GM18502 (cell line): Measurements from ENCODE around the gene NLE1.

Experiments used
- ATAC-seq: cut with Tn5 transposase; IDR thresholded peaks from one replicate; pipeline ENCODE4 v1.9.1; 2021; ENCODE audit warnings: mild to moderate bottlenecking; ENCODE audit not compliant: unreplicated experiment, poor library complexity

The NLE1 gene

DNA sequence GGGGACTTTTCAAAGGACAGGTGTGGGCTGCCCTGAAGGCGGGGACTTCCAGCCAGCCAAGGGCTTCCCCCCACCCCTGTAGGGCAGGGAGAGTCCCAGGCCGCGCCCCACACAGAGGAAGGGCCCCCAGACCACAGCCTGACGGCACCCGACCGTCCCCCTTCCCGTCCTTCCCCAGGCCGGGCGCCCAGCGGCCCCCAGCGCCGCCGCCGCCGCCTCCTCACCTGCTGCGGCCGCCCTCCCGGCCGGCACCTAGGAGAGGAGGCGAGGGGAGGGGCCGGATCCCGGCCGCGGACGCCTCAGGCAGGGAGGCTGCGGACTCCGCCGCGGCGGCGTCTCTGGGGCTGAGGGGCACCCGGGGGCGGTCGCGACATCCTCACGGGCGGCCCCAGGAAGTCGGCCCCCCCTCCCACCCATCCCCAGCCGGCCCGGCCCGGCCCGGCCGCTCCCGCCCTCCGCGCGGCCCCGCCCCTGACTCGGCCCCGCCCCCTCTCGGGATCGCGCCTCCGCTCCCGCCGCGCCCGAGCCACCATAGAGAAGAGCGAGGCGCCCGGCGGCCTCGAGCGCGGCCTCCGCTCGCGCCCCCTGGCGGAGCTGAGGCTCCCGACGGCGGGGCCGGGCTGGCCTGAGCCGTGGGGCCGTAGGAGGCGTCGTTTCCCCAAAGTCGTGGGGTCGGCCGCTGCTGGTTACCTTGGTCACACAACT lies 53.1 kb downstream of the NLE1 start:
- peak; percentile 68 for ATAC-seq

DNA sequence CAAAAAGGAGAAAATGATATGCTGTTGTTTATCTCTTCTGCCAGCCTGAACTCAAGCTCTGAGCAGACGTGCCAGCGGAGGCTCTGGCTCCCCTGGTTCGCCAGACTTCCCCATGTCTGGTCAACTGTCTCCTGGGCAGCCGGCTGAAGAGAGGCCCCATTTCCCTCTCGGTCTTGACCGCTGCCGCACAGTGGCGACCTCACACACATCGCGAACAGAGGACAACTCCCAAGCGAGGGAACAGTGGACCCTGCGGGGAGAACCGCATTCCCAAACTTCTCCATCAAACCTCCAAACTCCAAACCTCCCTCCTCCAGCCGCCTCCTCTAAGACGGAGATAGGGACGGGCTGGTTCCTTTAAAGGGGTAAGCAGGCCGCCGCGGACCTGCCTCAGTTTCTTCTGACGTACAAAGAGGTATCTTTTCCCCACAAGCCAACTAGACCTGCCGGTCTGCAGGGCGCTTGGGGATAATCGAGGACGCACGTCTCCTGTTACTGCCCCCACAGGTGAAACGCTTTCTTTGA lies 53.7 kb downstream of the NLE1 start:
- ATAC-seq: peak; percentile 9

DNA sequence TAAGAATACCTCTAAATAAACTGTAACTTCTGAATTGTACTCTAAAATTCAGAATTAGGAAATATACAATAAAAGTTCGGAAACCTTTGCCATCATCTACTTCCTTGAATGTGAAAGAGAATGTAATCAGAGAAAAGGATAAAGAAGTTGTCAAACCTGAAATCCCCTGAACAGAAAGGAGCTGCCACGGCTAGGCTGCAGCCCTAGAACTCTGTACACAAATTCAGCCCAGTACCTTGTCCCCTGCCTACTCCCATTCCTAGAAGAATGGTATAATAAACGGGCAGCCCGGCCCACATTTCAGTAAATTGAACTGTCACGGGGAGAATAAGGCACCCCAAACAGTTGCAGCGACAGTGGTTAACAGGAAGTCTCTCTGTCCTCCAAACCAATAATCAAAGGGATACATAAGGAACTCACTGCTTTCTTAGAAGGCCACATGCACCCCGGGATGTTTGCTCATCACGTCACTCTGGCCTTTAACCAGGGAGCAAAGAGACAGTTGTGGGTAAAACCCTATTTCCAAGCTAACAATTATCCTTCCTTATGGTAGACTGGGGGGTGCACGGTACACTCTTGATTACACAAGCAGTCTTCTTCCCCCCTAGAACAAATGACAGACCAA lies 54.3 kb downstream of the NLE1 start:
- peak; percentile 5 for ATAC-seq

DNA sequence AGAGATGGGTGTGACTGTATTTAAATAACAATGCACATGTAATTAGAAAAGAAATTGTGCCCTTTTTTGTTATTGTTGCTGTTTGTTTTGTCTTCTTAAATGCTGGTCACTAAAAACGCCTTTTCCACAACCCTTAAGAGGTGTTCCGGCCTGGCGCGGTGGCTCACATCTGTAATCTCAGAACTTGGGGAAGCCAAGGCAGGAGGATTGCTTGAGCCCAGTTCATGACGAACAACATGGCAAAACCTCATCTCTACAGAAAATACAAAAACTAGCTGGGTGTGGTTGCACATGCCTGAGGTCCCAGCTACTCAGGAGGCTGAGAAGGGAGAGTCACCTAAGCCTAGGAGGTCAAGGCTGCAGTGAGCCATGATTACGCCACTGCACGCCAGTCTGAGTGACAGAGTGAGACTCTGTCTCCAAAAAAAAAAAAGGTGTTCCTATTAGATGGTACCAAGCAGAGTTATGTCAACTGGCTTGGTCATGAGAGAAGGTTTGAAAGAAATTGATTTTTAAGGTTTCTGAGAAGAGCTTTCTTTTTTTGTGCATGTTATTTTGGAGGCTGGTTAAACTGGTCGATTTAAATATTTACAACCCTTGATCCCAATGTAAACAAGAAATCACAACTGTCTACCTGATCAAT lies 55.1 kb downstream of the NLE1 start:
- no peak for ATAC-seq

DNA sequence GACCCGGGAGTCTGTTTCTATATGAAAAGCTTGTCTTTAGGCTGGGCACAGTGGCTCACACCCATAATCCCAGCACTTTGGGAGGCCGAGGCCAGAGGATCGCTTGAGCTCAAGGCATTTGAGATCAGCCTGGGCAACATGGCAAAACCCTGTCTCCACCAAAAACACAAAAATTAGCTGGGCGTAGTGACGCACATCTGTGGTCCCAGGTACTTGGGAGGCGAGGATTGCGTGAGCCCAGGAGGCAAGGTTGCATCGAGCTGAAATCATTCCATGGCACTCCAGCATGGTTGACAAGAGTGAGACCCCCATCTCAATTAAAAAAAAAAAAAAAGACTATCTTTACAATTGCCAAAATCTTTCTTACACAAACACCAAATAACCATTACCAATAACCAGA lies 55.9 kb downstream of the NLE1 start:
- no peak for ATAC-seq

DNA sequence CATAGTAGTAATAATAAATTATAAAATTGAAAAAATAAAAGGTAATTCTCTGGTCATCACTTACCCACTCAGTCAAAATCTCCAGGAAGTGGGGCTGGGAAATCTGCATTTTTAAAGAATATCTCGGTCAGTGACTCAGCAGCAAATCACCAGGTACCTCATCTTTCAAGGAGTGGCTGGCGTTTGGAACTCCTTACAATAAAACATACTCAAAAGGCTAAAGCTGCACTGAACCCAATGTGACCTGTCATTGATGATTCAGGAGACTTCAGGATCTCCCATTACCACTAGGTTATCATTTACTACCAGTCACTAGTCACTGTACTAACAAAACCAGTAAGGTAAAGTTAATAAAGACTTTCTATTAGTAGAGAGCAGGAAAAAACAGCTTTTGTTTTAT lies 57.1 kb downstream of the NLE1 start:
- no peak for ATAC-seq

DNA sequence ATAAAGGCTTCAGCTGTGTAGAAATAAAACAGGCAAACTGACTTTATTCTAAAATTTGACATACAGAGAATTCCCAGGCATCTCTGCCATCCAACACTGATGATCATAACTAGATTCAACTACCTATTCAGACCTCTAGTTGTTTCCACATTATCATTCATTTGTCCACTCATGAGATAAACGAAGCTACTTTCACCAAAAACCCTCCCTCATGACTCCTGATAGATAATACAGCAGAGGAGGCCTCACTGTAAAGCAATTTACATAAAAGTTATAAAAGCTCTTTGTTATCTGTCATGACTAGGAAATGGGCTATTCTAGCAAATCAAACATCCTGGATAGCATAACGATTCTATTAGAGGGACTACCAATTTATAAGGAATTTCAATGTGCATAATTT lies 59.0 kb downstream of the NLE1 start:
- no peak for ATAC-seq

DNA sequence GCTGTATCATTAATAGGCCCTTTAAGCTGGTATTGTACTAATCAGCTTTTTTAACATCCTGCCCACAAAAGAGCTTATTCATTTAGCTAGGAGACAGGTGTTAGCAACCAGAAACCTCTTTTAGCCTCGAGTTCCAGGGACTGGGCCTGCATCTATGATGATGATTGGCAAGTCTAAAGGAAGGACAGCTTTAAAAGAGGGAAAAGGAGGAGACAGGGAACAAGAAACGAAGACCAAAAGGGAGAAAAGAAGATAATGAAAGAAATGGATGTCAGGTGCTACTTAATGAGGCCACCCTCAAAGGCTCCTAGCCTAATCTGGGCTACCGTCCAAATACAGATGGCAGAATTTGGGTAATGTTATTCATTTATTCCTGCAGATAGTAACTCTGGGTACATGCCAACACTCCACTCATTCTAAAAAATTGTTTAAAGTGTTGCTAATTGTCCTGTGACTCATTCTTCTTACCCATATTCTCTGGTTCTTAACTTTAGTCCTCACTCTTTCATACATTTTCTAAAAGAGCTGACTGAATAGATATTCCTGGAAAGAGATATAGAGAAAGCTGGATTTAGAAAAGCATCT lies 59.9 kb downstream of the NLE1 start:
- ATAC-seq: no peak

DNA sequence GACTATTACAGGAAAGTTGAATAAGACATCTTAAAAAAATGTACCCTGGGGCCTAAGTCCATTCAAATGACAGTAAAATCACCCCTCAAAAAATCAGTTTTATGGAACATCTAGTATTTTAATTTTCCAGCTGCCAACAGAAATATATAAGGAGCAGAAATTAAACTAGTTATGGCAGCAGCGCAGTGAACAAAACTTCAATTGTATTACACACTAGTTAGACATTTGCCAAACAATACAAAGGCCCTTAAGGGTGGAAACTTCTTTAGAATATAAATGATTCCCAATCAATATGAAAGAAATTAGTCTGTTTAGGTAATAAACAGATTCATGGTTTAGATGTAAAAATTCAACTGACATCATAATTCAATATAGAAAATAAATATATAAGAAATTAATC lies 60.5 kb downstream of the NLE1 start:
- ATAC-seq: no peak

DNA sequence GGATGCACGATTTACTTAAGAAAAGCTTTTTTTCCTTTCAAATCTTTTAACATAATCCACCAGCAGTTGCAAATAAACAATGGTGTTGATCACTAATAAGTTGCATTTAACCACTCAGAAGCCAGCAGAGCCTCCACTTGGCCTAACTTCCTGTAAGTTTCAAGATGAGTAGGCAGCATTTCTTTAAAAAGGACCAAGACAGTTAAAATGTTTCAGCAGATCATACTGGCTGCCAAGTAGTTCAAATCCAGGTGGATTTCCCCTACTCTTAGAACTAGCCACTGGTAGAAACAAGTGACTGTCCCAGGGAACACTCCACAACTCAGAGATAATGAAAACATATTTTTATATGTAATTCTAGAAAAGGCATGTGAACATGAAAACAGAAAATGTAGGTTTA lies 61.6 kb downstream of the NLE1 start:
- ATAC-seq: peak; percentile 49

DNA sequence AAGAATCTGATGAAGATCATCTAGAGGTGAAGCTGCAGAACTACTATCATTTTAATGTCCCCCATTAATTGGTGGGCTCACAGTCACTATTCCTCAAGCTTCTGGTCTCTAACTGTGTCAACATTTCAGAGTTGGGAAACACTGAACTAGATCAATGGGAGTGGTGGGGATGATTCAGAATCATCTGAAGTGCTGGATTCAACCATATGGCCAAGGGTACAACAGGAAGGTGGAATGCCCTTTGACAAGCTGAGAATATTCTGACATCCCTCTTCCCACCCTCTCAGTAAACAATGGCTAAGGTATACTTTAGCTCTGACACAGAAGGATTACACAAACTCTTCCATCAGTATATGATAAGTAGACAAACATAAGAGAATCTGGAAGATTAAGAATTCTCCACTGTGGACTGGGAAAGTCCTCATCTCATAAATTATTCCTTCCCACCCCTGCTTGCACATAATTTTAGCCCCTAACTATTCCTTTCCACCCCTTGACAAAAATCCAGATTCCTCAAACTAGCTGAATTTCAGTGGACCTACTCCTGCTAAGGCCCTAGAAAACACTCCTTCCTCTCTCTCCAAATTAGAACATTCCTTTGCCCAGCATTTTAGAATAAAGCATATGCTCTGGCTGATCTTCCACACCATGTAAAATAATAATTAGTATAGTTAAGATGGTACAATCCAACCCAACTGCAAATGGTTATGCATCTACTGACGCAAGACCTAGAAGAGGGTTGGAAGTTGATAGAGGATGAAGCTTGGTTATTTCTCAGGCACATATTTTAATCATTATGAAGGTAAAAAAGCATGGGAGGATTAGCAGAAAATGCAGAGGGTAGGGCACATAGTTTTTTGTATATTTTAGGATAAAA lies 62.3 kb downstream of the NLE1 start:
- ATAC-seq: no peak
